NCI-H128 (cell line): Measurements from ENCODE around the gene PTPRF.

Experiments used
- DNase-seq: peaks from one replicate; lab custom pipeline; 2025; ENCODE audit not compliant: unreplicated experiment; lab: John Stamatoyannopoulos, UW

PTPRF gene

GRCh38 chr1:43512681-43513080 lies 18.0 kb upstream of the PTPRF start:
- no peak for DNase-seq

GRCh38 chr1:43513471-43514173 lies 17.1 kb upstream of the PTPRF start:
- DNase-seq, result no peak

- no peak for DNase-seq
These were observed 11.6 kb upstream of the PTPRF start for GRCh38 chr1:43518935-43519686.

DNA sequence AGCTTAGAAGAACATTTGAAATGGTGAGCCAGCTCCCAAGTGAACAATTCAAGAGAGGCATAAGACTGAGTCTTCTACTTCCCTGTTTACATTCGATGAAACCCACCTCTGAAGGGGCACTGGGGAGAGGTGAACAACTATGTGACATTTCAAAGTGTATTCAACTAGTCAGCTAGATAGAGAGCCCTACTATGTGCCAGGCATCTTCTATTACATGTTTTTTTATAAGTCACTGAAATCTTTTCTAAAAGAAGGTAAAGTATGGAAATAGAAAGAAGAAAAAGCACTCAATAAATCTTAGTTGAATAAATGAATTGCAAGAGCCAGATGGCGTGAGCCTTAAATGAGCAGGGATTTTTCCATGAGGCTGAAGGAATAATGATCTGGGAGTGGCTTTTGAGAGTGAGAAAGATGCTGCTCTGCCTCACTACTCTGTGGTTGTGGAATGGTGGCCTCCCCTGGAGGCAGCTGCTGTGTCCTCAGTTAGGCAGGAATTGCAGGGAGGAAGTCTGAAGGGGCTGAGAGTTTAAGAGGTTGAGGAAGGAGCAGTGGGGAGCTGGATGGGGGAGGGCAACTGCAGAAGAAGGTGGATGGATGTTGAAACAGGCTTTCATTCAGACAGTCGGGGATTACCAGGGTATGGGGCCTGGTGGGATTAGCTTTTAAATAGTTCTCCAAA lies 10.4 kb upstream of the PTPRF start:
- no peak for DNase-seq

DNA sequence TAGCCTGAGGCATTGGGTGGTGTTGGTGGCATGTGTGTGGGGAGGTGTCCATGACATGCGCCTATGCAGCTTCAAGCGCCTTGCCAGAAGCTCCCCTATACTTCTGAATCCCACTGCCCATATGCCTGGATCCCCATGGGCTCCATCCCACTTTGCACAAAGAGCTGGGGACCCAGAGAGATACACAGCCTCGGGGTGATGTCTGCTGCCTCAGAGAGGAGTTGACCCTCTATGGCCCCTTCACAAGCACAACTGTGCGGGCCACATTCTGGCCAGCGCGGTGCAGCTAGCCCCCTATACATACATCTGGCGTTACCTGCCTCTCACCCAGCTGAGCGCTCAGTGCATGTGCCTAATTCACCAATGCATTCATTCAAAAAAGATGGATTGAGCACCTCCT lies 9.6 kb upstream of the PTPRF start:
- DNase-seq, result no peak

DNA sequence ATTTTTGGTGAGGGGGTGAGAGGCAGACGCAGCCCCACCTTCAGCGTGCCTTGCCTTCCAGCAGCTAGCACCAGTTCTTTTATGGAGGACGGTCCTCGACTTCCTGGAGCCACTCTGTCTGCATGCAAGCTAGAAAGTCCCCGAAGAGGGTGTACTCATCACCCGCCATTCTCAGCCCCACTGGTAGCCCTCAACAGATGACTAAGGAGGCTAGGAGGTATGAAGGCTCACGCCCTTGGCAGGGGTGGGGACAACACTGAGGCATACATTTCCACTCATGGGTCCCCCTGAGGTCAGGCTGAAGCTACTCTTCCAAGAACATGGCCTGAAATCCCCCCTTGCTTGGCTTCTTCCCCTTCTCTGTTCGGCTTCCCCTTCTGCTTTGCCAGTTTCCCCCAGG lies 8.9 kb upstream of the PTPRF start:
- no peak for DNase-seq

- no peak for DNase-seq
These were observed 8.3 kb upstream of the PTPRF start for GRCh38 chr1:43522431-43522775.

DNA sequence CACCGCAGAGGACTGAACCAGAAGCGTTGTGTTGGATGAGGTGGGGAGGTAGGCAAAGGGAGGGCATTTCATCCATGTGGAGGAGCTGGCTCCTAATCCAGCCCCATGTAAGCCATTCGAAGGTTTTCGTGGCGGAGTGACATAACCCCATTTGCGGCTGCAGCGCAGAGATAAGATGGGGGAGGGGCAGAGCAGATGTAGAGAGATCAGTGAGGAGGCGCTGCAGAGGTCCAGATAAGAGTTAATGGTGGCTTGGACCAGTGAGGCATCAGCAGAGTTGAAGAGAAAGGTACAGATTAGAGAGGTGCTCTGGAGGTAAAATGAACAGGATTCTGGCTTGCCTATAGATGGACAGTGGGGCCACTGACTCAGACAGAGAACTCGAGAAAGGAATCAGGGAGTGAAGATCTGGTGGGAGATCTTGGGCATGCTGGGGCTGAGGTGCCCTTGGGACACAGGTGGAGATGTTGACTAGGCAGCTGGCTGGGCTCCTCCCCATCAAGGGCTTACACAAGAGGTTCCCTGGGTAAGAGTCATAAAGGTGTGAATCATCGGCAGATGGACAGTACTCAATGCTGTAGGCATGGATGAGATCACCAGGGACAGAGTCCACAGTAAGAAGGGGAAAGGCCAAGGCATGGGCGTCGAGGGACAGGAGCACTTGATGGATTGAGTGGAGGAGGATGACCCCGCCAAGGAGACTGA lies 7.8 kb upstream of the PTPRF start:
- no peak for DNase-seq

DNA sequence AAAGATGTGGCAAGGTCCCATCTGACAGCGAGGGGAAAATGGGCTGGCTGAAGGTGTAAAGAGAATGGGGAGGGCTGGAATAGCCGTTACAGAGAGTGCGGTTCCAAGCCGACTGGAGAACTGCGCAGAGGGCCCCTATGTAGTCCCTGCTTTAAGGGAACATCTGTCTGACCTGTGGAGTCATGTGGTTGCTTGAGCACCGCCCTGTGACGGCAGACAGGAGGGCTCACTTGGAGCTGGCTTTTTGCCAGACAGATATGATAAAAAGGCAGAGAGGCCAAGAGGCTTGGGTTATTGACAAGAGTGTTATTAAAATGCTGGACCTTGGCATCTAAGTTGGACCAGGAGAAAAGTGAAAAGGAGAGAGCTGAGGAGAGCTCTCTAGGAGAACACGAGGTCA lies 5.9 kb upstream of the PTPRF start:
- DNase-seq, result no peak

DNA sequence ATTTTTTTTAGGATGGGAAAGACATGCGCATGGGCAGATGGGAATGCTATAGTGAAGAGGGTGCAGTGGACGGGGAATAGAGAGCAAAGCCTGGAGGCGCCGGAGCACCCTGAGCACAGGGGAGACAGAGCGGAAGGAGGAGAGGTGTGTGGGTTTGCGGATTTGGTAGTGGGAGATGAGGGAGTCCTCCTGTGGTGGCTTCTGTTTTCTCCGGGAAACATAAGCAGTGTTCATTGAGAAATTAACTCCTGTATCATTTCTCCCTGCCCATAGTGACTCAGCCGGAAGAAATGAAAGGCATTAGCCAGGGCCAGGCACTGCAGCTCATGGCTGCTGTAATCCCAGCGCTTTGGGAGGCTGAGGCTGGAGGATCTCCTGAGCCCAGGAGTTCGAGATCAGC lies 4.7 kb upstream of the PTPRF start:
- DNase-seq, result no peak

DNA sequence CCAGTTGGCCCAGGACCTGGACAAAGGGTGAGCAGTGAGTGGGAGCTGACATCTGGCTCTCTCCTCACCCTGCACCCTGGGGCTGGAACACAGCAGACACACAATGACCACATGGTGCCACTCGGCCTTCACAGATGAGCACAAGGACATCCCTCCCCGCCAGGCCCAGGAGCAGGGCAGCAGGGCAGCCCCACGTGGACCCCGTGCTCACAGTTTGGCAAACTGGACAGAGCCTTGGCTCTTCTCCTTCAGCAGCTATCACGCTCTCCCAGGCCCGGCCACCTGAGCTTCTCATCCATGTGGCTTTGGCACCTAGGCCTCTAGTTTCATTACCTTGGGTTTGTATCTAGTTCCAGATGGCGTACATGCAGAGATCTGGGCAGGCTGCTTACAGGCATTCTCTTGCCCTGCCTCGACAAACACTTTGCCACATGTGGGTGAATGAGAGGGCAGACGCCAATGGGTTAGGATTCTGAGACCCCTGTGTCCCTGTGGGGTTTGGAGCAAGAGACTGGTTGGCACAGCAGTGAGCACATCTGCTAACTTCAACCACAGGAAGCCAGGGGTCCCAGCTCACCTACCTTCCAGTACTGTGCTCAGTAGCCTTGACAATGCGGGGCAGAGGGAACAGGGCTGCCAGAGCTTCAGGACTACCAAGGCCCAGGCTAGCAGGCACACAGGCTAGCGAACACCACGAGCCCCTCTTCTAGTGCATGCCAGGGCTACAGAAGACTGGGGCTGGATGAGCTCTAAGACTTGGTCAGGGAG lies 3.4 kb upstream of the PTPRF start:
- DNase-seq, result no peak

- DNase-seq, result peak; percentile 88
These were observed 1.4 kb upstream of the PTPRF start for GRCh38 chr1:43529206-43529731.

- DNase-seq, result no peak
These were observed 623 bp downstream of the PTPRF start for GRCh38 chr1:43531107-43531905.

- no peak for DNase-seq
These were observed 1.4 kb downstream of the PTPRF start for GRCh38 chr1:43531906-43532584.

- no peak for DNase-seq
These were observed 2.0 kb downstream of the PTPRF start for GRCh38 chr1:43532716-43533115.

GRCh38 chr1:43533584-43533983 lies 2.9 kb downstream of the PTPRF start:
- no peak for DNase-seq

DNA sequence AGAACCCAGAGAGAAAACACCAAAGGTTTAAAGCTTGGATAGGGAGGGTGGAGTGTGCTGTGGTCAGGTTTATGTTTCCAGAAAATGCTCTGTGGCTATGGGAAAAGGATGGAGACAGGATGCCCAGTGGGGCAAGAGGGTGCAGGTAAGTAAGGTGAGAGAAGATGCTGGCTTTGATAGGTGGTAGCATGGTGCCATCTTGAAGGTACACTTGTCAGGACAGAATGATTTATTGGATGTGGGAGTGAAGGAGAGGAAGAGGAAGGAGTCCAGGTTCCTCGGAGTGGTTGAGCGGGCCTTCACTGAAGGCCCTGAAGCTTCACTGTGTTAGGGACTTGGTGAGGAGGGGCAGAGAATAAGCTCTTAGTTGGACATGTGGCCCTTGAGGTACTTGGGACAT lies 3.6 kb downstream of the PTPRF start:
- DNase-seq, result no peak

DNA sequence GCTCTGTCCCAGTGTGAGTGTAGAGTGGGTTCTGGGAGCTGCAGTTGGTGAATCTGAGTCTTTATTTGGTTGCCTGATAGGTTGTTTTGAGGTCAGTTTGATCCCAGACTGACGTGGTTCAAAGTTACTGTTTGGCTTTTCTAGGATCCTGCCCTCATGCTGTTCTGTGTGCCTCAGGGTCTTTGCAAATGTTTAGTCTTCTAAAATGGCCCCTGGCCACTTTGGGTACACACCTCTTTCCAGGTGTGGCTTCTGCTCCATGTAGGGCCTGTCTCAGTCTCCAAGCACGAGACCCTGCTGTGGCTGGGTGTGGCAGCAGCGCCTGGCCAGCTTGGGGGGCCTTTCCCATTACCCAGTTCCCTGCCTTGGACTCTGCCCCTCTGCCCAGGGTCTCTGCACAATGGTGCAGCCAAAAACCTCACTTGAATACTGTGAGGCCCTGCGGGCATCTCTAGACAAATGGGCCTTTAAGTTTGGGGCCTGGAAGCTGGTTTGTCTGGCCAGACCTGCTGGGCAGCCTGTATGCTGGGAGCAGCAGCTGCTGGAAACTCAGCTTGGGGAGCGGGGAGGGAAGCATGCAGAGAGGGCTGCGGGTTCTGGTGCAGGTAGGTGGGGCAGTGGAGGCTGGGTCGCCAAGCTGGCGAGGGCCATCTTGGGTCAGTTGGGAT lies 5.6 kb downstream of the PTPRF start:
- DNase-seq, result no peak

DNA sequence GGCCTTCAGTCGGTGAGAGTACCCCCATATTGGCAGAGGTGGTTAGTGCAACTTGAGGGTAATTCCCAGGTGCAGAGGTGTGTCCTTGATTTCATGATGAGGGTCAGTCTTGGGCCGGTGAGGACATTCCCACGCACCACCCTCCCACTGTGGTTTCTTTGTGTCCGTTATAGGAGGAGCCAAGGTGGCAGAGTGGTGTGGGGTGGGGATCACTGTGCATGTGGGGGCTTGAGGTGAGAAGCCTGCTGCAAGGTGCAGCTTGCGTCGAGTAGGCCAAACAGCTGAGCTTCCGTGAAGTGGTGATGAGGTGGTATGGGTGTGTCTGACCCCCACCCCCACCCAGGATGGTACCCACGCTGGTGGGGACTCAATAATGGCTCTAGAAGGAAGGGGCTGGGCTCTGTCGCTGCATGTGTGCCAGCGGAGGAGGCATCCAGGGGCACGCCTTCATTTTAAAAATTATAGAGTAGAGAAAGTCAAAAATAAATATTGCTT lies 6.2 kb downstream of the PTPRF start:
- no peak for DNase-seq
